HepG2 (cell line): ENCODE results near the gene TST.

ENCODE experiments used
- CTCF ChIP-seq: sonication (generic); formaldehyde crosslinking; IDR thresholded peaks from 2 replicates; pipeline ENCODE4 v1.5.0; 2020; ENCODE audit warnings: mild to moderate bottlenecking, missing genetic modification reagents, moderate library complexity
- FOXP4 ChIP-seq: sonication (generic); formaldehyde crosslinking; IDR thresholded peaks from 2 replicates; pipeline ENCODE4 v1.4.0; 2020; ENCODE audit warnings: missing genetic modification reagents
- KDM1A ChIP-seq: IDR thresholded peaks from 2 replicates; pipeline ENCODE4 v1.6.1; 2016; ENCODE audit warnings: missing compliant biosample characterization
- KDM5B ChIP-seq: sonication (generic); formaldehyde crosslinking; IDR thresholded peaks from 2 replicates; pipeline ENCODE4 v1.4.0; 2020; ENCODE audit warnings: missing genetic modification reagents, mild to moderate bottlenecking, borderline replicate concordance

- TF ChIP-seq KDM1A (CRISPR knock-in tag) (0 out of 2 replicates have a peak, but pooled peaks have one; percentile 11), FOXP4 (CRISPR knock-in tag) (peak; percentile 63; the same call in 1 of the 2 replicates), KDM5B (no peak), CTCF (CRISPR knock-in tag) (0 out of 2 replicates have a peak, but pooled peaks have one; percentile 1)
Measured at GRCh38 chr22:37033605-37034430, 14.6 kb upstream of the TST start.
